Measurements from ENCODE around the gene DNAJB12.

The DNAJB12 gene

DNA sequence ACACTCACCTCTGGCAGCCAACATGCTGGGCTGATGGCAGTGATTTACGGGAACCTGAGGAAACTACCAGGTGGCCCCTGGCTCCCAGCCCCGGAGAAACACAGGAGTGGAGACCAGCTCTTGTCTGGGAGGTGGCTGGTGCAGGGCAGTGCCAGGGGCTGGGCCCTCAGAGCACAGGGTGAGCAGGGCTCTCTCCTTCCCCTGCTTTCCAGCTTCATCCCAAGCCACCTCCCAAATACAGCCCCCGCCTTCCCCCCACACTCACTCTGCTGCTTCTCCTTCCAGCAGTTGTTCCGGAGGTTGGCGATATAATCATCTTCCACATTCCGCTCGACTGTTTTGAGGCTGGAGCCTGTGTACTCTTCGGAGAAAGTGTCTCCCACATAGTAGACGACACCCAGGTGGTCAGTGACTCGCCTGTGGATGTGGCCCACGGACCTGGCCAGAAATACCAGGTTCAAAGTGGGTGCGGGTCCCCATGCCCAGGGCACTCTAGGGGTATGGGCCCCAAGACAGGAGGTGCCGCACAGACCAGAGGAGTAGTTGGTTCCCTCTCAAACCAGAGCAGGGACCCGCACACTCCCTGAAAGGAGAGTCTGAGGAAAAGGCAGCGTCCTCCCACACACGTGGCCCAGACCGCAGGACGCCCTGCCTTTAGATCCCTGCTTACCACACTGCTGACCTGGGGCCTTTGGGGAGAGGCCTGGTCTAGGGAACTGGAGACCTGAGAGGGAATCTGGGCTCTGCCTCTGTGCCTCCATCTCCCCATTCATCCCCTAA lies 18.3 kb downstream of the DNAJB12 start:
- Histone ChIP-seq H4K20me1 (ENCODE audit: insufficient read depth, low read length) (no peaks in the 10 kb centered on the region), H3K9ac (ENCODE audit: low read length) (no peak overlapping the region), H3K9me3 (ENCODE audit: insufficient read depth, low read length) (no peaks in the 10 kb centered on the region), H3K4me2 (ENCODE audit: low read length) (no peak overlapping the region), H3K4me1 (ENCODE audit: low read length) (peaks cover 42% of the 10 kb centered on the region), H3K36me3 (replicated peaks; ENCODE audit: low read depth, low read length) (peaks cover 24% of the 10 kb centered on the region), H3K27me3 (ENCODE audit: low read depth, low read length) (no peaks in the 10 kb centered on the region), H3K27ac (ENCODE audit: low read length) (no peak overlapping the region), H2AFZ (ENCODE audit: low read depth, low read length) (no peak overlapping the region), H3K79me2 (ENCODE audit: low read length) (no peaks in the 10 kb centered on the region), H3K4me3 (ENCODE audit: low read length) (no peak overlapping the region)
- no peak for TF ChIP-seq EZH2phosphoT487 (IDR thresholded peaks at IDR 0.05; ENCODE audit: low read depth)
- TF ChIP-seq, protein P1, sequence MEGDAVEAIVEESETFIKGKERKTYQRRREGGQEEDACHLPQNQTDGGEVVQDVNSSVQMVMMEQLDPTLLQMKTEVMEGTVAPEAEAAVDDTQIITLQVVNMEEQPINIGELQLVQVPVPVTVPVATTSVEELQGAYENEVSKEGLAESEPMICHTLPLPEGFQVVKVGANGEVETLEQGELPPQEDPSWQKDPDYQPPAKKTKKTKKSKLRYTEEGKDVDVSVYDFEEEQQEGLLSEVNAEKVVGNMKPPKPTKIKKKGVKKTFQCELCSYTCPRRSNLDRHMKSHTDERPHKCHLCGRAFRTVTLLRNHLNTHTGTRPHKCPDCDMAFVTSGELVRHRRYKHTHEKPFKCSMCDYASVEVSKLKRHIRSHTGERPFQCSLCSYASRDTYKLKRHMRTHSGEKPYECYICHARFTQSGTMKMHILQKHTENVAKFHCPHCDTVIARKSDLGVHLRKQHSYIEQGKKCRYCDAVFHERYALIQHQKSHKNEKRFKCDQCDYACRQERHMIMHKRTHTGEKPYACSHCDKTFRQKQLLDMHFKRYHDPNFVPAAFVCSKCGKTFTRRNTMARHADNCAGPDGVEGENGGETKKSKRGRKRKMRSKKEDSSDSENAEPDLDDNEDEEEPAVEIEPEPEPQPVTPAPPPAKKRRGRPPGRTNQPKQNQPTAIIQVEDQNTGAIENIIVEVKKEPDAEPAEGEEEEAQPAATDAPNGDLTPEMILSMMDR (IDR thresholded peaks at IDR 0.05; ENCODE audit: low read depth, low read length): no peak

DNA sequence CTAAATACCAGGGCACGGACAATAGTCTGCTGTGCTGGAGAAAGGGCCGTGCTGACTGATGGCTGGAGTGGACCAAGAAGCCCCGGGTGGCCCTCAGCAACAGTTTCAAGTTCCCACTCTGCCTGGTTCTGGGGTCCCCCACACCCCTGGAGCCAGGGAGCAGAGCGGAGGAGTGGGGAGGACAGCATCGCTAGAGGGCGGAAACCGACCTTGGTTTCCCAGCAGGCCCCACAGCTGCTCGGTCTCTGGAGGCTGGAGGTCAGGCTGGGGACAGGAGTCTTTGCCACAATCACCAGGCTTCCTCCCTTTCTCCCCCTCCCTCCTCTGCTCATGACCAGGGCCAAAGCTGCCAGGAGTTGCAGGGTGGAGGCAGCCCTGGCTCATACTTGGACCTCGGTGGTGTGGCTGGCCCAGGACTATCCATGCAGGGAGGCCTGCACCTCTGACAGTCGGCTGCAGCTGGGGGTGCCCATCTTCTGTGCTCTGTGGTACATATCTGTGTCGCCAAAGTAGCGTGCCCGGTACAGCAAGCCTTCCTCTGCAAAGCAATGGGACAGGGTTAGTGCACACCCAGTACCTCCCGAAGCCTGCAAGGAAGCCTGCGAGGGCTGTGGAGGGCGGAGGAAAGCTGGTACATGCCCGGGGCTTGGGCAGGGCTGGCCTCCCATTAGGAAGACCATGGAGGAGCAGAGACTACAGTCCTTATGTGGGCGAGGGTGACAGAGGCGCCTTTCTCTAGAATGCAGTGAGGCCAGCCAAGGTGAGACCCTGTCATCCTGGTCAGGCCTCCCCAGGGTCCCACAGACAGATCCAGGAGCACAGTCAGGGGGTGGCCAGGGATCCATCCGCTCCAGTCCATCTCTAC lies 19.1 kb downstream of the DNAJB12 start:
- TF ChIP-seq, protein P1 (IDR thresholded peaks at IDR 0.05; ENCODE audit: low read depth, low read length): no peak; the same call in 1 of the 2 replicates
- no peak for TF ChIP-seq EZH2phosphoT487 (IDR thresholded peaks at IDR 0.05; ENCODE audit: low read depth)
- no peaks in the 10 kb centered on the region for H3K27me3 ChIP-seq (ENCODE audit: low read depth, low read length)
- peak overlapping the region; percentile 40 for H3K9ac ChIP-seq (ENCODE audit: low read length)
- H2AFZ ChIP-seq (ENCODE audit: low read depth, low read length): no peak overlapping the region
- peak overlapping the region; percentile 36 for H3K27ac ChIP-seq (ENCODE audit: low read length)
- peaks cover 22% of the 10 kb centered on the region for H3K36me3 ChIP-seq (replicated peaks; ENCODE audit: low read depth, low read length)
- H3K9me3 ChIP-seq (ENCODE audit: insufficient read depth, low read length): no peaks in the 10 kb centered on the region
- peaks cover 50% of the 10 kb centered on the region for H3K4me1 ChIP-seq (ENCODE audit: low read length)
- H3K4me2 ChIP-seq (ENCODE audit: low read length): peak overlapping the region; percentile 56
- H4K20me1 ChIP-seq (ENCODE audit: insufficient read depth, low read length): no peaks in the 10 kb centered on the region
- peak overlapping the region; percentile 24; the same call in 1 of the 2 replicates for H3K4me3 ChIP-seq (ENCODE audit: low read length)
- H3K79me2 ChIP-seq (ENCODE audit: low read length): no peaks in the 10 kb centered on the region

DNA sequence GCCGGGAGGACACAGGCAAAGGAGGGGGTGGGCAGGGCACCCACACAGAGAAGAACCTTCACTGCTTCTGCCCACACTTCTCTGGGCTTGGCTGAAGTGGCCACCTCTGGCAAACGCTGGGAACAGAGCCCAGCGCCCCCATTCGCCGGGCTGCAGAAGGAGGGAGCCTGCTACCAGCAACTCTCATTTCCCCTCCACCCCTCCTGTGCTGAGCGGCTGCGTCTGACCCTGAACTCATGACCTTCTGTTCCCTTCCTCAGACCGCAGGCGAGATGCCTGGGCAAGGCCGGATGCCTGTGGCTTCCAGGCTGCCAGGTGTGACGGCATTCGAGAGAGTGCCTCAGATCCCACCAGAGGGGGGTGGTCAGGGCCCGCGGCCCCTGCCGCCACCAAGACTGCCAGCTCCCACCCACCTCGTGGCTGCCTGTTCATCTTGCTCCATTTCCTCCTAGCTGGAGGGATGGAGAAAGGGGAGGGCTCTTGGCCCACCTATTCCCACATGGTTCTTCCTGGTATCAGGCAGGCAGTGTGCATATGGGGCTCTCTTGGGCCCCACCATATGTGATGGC lies 19.8 kb downstream of the DNAJB12 start:
- H3K4me3 ChIP-seq (ENCODE audit: low read length): peak overlapping the region; percentile 24; the same call in 1 of the 2 replicates
- peak overlapping the region; percentile 36 for H3K27ac ChIP-seq (ENCODE audit: low read length)
- peaks cover 19% of the 10 kb centered on the region for H3K36me3 ChIP-seq (replicated peaks; ENCODE audit: low read depth, low read length)
- H3K9me3 ChIP-seq (ENCODE audit: insufficient read depth, low read length): no peaks in the 10 kb centered on the region; the same call in 1 of the 2 replicates
- TF ChIP-seq EZH2phosphoT487 (IDR thresholded peaks at IDR 0.05; ENCODE audit: low read depth): no peak
- TF ChIP-seq, protein P1 (IDR thresholded peaks at IDR 0.05; ENCODE audit: low read depth, low read length): peak; percentile 40
- no peak overlapping the region for H2AFZ ChIP-seq (ENCODE audit: low read depth, low read length)
- no peaks in the 10 kb centered on the region for H4K20me1 ChIP-seq (ENCODE audit: insufficient read depth, low read length)
- H3K4me1 ChIP-seq (ENCODE audit: low read length): peaks cover 54% of the 10 kb centered on the region
- H3K27me3 ChIP-seq (ENCODE audit: low read depth, low read length): no peaks in the 10 kb centered on the region
- H3K9ac ChIP-seq (ENCODE audit: low read length): peak overlapping the region; percentile 40
- H3K4me2 ChIP-seq (ENCODE audit: low read length): peak overlapping the region; percentile 56
- H3K79me2 ChIP-seq (ENCODE audit: low read length): no peaks in the 10 kb centered on the region

Measured in OCI-LY3 (cell line).